Activated T-helper 9 cell treated with anti-CD3 and anti-CD28 coated beads, Interleukin-2, amount 50 U/mL, for 16 hours (primary cell): ENCODE results near the gene LACRT.
"Not testable (repeated sequence)": the region's sequence is repeated elsewhere in the genome, so short reads cannot be mapped to it uniquely, and the experiment has no call there.

Source experiments
- DNase-seq: peaks from one replicate; pipeline ENCODE4 v3.0.0-alpha.2; 2020; ENCODE audit warnings: low read depth

LACRT gene

GRCh38 chr12:54634795-54635194, at the start of gene LACRT:
TSS of gene LACRT (minus strand) at chr12:54634895. CDS start at chr12:54634841, 54 bp downstream.
- DNase-seq = no peak

DNA sequence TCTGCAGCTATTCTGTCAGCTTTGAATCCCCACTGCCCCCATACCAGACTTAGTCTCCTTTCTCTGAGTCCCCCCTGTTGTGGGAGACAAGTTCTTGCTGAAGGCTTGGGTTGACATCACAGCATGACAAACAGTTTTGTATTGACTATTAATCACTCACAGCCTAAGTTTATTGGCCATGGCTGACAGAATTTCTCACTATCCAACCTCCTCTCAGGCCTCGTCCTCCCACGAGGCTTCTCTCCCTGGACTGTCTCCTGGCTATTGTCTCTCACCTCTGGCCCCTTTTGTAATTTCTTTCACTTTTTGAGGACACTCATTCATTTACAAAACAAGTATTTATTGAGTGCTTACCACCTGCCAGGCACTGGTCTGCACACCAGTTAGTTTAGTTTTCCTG, 48.7 kb upstream of the LACRT start:
- no peak for DNase-seq

DNA sequence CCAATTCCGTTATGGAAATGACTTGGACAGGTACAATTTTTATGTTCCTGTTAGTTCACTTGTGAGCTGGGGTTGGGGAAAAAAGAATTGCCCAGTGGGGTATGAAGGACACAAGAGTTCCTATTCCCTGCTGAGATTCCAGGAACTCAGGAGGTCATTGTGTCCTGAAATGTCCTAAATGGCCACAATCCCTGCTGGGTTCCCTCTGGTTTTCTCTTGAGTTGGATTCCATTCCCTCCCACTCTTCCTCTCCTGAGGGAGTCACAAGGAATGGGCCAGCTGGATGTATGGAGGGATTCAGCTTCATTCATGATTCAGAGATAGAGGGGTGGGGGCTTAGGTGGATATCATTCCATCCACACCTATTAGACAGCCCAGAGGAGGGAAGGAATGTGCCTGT, 48.0 kb upstream of the LACRT start:
- no peak for DNase-seq

DNA sequence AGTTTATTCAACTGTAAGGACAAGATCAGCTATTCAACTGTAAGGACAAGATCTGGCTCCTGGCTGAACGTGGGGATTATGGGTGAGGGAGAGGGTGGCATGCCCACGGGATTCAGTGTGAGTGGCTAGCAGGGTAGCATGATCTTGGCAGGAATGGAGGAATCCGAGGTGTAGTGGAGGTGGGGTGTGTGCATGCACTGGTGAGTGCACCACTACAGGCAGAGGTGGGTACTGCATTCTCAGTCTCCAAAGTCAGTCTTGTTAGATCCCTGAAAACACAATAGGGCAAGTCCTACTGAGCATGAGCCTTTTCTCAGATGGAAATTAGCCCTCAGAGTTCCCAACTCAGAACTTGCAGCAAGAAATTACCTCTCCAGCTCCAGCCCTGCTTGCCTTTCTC, 45.7 kb upstream of the LACRT start:
- DNase-seq = no peak

GRCh38 chr12:54678131-54678530, 43.4 kb upstream of the LACRT start:
- DNase-seq = no peak

DNA sequence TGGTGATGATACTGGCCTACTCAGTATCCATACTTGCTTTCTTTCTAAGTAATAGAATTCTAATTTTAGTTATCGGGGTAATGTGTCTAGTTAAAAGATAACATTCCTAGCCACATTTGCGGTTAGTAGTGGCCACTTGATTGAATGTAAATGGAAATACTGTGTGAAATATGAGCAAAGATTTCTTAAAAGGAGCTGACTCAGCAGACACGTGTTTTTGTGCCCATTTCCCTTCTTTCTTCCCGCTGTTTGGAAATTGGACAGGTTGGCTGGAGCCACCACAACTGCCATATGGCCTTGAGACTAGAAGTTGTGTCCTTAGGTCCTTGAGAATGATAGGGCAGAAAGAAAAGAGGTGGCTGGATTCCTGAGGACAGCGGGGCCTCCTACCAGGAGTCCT, 33.2 kb upstream of the LACRT start:
- DNase-seq = no peak

DNA sequence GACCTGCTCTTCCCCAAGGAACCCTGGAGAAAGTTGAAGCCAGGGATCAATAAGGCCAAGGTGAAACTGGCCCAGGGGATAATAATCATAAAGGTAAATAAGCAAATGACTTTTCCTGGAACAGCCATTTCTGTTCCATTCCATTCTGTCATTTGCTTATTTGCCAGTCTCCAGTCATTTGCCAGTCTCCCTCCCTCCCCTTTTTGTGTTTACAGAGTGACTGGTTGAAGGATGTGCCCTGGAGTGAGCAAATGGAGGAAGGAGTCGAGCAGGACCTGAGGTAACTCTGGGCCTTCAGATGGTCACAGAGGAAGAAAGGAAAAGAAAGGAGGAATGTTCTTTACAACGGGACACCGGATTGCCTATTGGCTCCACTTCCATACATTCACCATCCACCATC, 31.3 kb upstream of the LACRT start:
- no peak for DNase-seq

DNA sequence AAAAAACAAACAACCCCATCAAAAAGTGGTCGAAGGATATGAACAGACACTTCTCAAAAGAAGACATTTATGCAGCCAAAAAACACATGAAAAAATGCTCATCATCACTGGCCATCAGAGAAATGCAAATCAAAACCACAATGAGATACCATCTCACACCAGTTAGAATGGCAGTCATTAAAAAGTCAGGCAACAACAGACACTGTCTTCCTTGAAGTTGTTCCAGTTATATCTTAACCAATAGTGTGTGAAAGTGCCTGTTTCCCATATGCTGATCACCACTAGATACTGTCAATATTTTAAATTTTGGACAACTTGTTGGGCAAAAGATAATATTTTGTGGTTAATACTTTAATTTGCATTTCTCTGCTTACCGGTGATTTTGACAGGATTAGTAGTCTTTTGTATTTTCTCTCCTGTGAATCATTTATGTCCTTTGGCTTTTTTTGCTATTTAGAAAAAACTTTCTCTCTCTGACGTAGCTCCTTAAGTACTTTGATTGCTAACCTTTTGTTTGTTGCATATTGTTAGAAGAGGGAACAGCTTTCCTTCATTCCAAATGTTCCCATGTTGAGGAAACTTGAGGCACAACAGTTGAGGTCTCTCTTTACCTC, 30.4 kb upstream of the LACRT start:
- DNase-seq = not testable (repeated sequence)

DNA sequence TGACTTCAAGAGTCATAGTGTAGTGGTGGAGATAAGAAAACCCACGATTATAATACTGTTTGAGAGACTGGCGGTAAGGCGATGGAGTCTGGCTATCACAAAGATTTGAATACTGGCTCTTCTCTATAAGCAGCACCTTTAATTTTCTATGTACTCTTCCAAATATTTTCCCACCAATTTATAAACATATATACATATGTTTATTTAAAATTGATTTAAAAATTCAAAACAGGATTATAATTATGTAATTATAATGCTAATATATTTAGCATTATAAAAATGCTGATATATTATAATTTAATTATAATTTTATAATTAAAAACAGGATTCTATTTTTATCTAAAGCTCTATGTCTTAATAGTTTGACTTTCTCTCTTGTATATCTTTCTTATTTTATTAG, 28.9 kb upstream of the LACRT start:
- no peak for DNase-seq

DNA sequence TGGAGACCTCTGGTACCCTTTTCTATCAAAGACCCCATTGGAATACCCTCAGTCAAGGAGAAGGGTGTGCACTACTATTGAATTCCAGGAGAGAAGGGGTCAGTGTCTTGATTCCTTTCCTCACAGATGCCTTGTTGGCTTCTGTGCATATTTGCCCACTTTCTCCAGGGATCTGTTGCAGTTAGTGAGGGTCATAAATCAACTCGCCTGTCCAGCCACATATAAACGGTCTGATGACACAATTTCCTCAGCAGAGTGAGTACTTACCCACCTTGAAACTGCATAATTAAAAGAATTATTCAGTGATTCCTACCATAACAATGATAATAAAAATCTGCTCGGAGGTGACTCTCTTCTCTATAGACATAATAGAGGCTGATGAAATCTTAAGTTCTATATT, 27.3 kb upstream of the LACRT start:
- DNase-seq = no peak

GRCh38 chr12:54661048-54661447, 26.4 kb upstream of the LACRT start:
- DNase-seq = no peak

GRCh38 chr12:54660320-54660962, 25.7 kb upstream of the LACRT start:
- DNase-seq = no peak

DNA sequence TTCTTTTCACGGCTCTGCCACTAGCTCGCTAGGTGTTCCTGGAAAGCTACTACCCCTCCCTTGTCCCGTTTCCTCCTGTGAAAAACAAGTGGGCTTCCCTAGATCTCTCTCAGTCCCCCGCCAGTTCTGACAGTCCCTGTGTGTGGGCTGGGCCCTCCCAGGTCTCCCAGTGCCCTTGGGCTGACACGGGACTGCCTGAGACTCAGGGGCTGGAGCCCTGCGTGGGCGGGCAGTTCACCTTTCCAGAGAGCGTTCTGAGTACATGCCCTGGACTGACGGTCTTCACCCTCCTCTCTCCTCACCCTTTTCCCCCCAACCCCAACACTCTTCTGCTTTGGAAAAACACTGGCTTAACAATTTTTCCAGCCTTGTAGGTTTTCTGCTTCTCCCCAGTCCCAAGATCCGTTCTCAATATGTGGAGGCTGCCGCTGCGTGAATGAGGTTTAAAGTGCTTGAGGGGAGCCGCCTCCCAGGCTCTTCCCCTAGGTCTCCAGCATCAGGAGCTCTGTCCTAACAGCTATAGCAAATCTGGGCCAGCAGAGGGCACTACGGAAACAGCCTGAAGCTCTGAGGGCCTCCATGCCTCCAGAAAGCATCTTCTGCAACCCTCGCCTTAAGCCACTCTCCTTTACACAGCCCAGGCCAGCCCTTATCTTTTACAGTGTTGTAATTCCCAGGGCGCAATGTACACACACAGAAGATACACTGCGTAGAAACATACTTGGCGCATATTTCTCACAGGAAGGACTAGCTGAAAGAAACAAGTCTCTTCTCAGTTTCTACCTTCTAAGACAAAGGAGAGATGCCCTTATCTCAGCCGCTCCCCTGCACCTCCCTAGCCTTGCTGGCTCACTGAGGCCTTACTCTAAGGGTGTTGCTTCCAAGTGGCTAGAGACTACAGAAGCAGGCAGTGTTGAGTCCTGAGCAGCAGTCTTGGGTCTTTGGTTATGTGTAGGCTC, 23.9 kb upstream of the LACRT start:
- DNase-seq = peak; percentile 1

DNA sequence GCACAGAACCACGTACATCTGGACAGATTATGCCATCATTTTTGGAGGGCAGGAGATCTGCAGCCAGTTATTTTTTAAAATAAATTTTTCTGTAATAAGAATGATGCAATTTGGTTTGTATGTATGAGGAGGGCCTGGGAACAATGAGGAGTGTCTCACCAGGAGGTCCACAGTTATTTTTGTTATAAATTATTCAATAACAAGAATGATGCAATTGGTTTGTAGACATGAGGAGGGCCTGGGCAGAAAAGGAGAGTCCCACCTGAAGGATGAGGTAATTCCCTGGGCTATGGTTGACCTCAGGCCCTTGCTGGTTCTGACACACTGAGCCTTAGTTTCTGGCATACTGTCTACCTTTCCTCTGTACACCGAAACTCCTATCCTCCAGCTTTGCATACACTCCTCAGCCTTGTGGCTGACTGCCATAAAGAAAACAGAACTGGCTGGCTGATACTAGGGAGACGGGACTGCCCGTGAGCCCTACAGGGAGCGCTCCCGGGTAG, 22.5 kb upstream of the LACRT start:
- DNase-seq = no peak

DNA sequence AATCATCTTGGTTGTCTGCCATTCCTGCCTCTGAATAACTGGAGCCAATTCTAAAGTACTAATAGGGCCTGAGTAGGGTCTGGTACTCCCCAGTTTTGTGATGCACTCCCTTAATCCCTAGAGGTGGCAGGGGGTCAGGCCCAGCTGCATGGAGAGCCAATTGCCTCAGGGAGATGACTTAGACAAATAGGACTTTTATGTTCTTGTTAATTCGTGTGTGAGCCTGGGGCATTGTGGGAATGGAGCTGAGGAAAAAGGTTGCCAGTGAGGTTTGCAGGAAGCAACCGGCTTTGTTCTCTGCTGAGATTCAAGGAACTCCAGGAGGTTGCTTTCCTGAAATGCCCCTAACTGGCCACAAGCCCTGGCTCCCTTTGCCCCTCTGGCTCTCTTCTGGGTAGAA, 20.2 kb upstream of the LACRT start:
- no peak for DNase-seq

GRCh38 chr12:54653025-54653424, 18.3 kb upstream of the LACRT start:
- no peak for DNase-seq

DNA sequence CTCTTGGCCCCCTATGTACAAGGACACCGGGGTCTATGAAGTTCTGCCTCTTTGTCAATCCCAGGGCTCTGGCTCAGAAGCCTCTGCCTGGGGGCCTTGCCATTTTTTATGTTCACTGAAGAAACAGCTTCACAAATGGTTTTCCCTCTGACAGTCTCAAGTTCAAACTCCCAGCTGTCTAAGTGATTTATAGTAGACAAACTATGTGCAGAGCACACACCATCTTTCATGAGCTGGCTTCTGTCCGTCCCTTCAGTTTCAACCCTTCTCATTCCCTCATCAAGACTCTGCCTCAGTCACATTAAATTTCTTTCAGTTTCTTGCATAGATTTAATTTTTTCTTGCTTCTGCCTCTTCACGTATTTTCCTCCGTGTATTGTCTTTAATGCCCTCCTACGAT, 16.2 kb upstream of the LACRT start:
- no peak for DNase-seq

GRCh38 chr12:54650409-54650808, 15.7 kb upstream of the LACRT start:
- DNase-seq = no peak

DNA sequence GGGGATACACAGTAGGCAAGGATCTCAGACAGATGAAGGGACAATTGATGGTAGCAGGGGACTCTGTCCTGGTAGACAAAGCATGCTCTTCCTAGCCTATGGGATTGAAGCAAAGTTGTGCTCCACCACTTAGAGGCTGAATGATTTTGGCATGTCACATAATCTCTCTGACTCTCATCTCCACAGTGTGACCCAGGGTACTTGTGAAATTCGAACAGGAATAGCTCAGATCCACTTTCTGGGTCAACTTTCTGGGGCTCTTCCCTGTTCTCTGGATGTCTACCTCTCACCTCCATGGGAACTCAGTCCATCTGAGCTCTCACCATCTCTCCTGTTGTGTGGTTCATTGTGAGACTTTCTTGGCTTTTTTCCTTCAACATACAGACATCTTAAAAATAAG, 15.1 kb upstream of the LACRT start:
- DNase-seq = no peak

DNA sequence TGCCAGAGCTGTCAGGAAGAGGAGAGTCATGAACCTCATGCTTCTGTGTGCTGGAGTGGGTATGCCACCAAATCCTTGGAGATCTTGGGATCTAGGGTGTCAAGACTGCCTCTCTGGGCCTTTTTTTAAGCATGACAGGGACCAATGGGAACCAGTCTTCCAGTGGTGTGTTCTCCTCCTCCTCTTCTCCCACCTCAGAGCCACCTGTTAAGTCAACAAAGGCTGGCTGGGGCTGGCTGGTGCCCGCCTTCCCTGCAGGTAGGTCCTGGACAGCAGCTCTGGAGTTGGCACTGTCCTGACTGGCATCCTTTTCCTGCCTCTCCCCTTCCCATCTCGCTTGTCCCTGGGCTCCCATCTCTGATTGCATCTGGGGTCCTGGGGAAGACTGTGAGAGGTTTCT, 13.6 kb upstream of the LACRT start, which contains the start of gene DCD:
DCD (minus strand) TSS at position 101 of the 400 bp plus-strand sequence; CDS start at position 39, 62 bp downstream.
- DNase-seq = no peak

DNA sequence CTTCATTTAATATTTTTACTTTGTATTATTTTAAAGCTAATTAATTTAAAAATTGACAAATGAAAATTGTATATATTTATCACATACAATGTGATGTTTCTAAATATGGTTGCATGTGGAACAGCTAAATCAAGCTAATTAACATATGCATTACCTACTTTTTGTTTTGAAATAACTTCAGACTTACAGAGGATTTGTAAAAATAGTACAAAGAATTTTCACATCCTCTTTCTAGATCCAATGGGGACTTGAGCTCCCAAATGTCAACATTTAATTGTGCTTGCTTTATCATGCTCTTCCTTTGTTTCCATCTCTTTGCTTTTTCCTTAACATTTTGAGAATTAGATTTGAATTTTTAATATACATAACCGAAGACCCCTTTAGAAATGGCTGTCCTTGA, 6.9 kb upstream of the LACRT start:
- DNase-seq = no peak

DNA sequence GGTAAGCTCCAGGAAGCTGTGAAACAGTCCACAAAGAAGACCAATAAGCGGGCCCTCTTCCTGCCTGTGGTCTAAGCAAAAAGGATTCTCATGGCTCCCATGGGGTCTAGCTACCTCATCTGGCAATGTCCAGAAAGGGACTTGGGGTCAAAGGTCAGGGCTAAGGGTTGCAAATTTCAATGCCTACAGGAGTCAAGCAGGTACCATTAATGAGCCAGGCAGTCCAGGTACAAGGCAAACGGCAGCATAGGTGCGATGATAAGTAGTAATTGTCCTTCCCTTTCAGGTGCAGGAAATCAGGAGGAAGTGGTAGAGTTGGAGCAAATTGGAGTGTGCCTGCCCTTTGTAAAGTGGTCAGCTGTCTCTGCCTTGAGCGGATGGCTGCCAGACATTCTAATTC, 6.4 kb upstream of the LACRT start:
- no peak for DNase-seq

DNA sequence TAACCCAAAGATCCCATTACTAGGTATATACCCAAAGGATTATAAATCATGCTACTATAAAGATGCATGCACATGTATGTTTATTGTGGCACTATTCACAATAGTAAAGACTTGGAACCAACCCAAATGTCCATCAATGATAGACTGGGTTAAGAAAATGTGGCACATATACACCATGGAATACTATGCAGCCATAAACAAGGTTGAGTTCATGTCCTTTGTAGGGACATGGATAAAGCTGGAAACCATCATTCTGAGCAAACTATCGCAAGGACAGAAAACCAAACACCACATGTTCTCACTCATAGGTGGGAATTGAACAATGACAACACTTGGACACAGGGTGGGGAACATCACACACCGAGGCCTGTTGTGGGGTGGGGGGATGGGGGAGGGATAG, 4.4 kb upstream of the LACRT start:
- not testable (repeated sequence) for DNase-seq
